HepG2 (cell line): Measurements from ENCODE around the gene MBOAT7. TPM values are rescaled to one million over a fixed set of nuclear protein-coding genes. Genes with fewer than 3 reads are reported as not detected.

ENCODE experiments used
- ATAC-seq: fragments of 200-7000 bp; cut with Tn5 transposase; 3 replicates; pipeline ENCODE4 v1.9.1; 2020; ENCODE audit warnings: mild to moderate bottlenecking, moderate library complexity
- Bru-seq: library from RNA; stranded (reverse); fragments of 400-500 nt; gene quantifications from one replicate; lab custom pipeline; 2021; lab: Mats Ljungman, UMichigan
- BruChase-seq, 2 experiments: library from RNA; stranded (reverse); fragments of 400-500 nt; gene quantifications; one replicate each; lab custom pipeline; 2021; lab: Mats Ljungman, UMichigan
- BruUV-seq: library from RNA; stranded (reverse); fragments of 400-500 nt; replicated peaks from 2 replicates; lab custom pipeline; 2021; lab: Mats Ljungman, UMichigan
- CTCF ChIA-PET: fragments of 300-600 bp; formaldehyde crosslinking; extraction: SDS; loops from one replicate; lab custom pipeline; 2021; ENCODE audit warnings: low total read pairs, inconsistent platforms, low intra/inter-chr PET ratio; lab: Yijun Ruan, JAX
- POLR2A ChIA-PET: fragments of 350-600 bp; sonication (Branson Sonifier 250); formaldehyde crosslinking; loops from one replicate; lab custom pipeline; 2020; ENCODE audit warnings: antibody characterized with exemption, inconsistent platforms; lab: Yijun Ruan, JAX
- DNase-seq: peaks from one replicate; pipeline ENCODE4 v3.0.0-alpha.2; 2015; ENCODE audit warnings: low spot score
- FAIRE-seq: peaks from 3 replicates; lab custom pipeline; 2011; peaks lifted over from hg19 to GRCh38; lab: Jason Lieb, UNC
- H2AFZ ChIP-seq: one replicate; pipeline ENCODE4 v1.6.1; 2011; ENCODE audit warnings: low read length, inconsistent platforms
- H3K27ac ChIP-seq: fragments of 300-600 bp; 3 replicates; pipeline ENCODE4 v1.8.0; 2011; ENCODE audit warnings: mixed run types, mild to moderate bottlenecking, mixed read lengths, low read length, inconsistent platforms; ENCODE audit not compliant: insufficient read depth; ENCODE audit errors: extremely low read length
- H3K27me3 ChIP-seq, 2 experiments: fragments of 200-600 bp in 1 of 2; 2 replicates in 1 of 2; 3 replicates in 1 of 2; pipeline versions ENCODE4 v1.6.0 to v1.8.0; 2011; ENCODE audit warnings: low read length in 2 of 2, mild to moderate bottlenecking in 2 of 2, moderate library complexity in 2 of 2, inconsistent platforms in 1 of 2; ENCODE audit not compliant: insufficient read depth in 2 of 2, control insufficient read depth in 1 of 2
- H3K36me3 ChIP-seq, 2 experiments: fragments of 200-600 bp in 1 of 2; replicated peaks in 1 of 2; 2 replicates in 1 of 2; 3 replicates in 1 of 2; pipeline versions ENCODE4 v1.5.1 to v1.8.0; 2011; ENCODE audit warnings: low read length in 2 of 2, inconsistent platforms in 1 of 2; ENCODE audit not compliant: insufficient read depth in 2 of 2, control insufficient read depth in 1 of 2
- H3K4me1 ChIP-seq: 2 replicates; pipeline ENCODE4 v1.5.1; 2012; ENCODE audit warnings: low read length, inconsistent platforms; ENCODE audit not compliant: insufficient read depth
- H3K4me2 ChIP-seq: 2 replicates; pipeline ENCODE4 v1.6.0; 2011; ENCODE audit warnings: low read depth, low read length, inconsistent platforms
- H3K4me3 ChIP-seq, 3 experiments: fragments of 200-600 bp in 1 of 3; sonication (generic), shearing (Covaris generic) in 1 of 3; replicated peaks in 1 of 3; 2 replicates each; pipeline ENCODE4 v1.5.1; 2011 to 2016; ENCODE audit warnings: low read length in 3 of 3, inconsistent platforms in 2 of 3, low read depth in 2 of 3, mild to moderate bottlenecking in 2 of 3, control low read depth in 1 of 3, mixed read lengths in 1 of 3; ENCODE audit not compliant: insufficient read depth in 1 of 3
- H3K79me2 ChIP-seq: one replicate; pipeline ENCODE4 v1.6.1; 2011; ENCODE audit warnings: low read length, inconsistent platforms; ENCODE audit not compliant: insufficient read depth
- H3K9ac ChIP-seq: 2 replicates; pipeline ENCODE4 v1.6.0; 2011; ENCODE audit warnings: mild to moderate bottlenecking, low read depth, low read length, inconsistent platforms; ENCODE audit not compliant: insufficient read depth
- H3K9me3 ChIP-seq: 2 replicates; pipeline ENCODE4 v1.5.1; 2012; ENCODE audit warnings: mild to moderate bottlenecking, low read length
- H4K20me1 ChIP-seq: 2 replicates; pipeline ENCODE4 v1.6.0; 2011; ENCODE audit warnings: inconsistent platforms, mild to moderate bottlenecking, low read length, moderate library complexity; ENCODE audit not compliant: insufficient read depth
- ATF4 ChIP-seq, 2 experiments: fragments of 450-650 bp in 1 of 2; sonication (generic) in 1 of 2; formaldehyde crosslinking; IDR thresholded peaks; 2 replicates each; pipeline versions ENCODE4 v1.5.0 to v1.8.0; 2020 to 2022; ENCODE audit warnings: mild to moderate bottlenecking in 1 of 2, missing genetic modification reagents in 1 of 2
- EED ChIP-seq: sonication (generic); formaldehyde crosslinking; IDR thresholded peaks from 2 replicates; pipeline ENCODE4 v1.5.0; 2020; ENCODE audit warnings: mild to moderate bottlenecking, missing genetic modification reagents
- ELF3 ChIP-seq: IDR thresholded peaks from 2 replicates; pipeline ENCODE4 v1.6.1; 2016; ENCODE audit warnings: missing genetic modification reagents, missing compliant biosample characterization
- GATAD1 ChIP-seq: IDR thresholded peaks from 2 replicates; pipeline ENCODE4 v1.6.1; 2016; ENCODE audit warnings: missing genetic modification reagents, missing compliant biosample characterization
- MAZ ChIP-seq, 2 experiments: sonication (generic) in 1 of 2; formaldehyde crosslinking in 1 of 2; IDR thresholded peaks; 2 replicates each; pipeline versions ENCODE4 v1.5.0 to v1.6.1; 2012 to 2020; ENCODE audit warnings: low read depth in 2 of 2, mild to moderate bottlenecking in 2 of 2, borderline replicate concordance in 1 of 2, improper control_type of control experiment in 1 of 2, low read length in 1 of 2, missing genetic modification reagents in 1 of 2, moderate library complexity in 1 of 2
- STAG1 ChIP-seq: sonication (generic); formaldehyde crosslinking; IDR thresholded peaks from 2 replicates; pipeline ENCODE4 v1.4.0; 2020; ENCODE audit warnings: missing genetic modification reagents
- ZNF567 ChIP-seq: sonication (generic); formaldehyde crosslinking; IDR thresholded peaks from 2 replicates; pipeline ENCODE4 v1.8.1; 2023; ENCODE audit warnings: mild to moderate bottlenecking, missing genetic modification reagents, borderline replicate concordance
- ZNF605 ChIP-seq: sonication (generic); formaldehyde crosslinking; IDR thresholded peaks from 2 replicates; pipeline ENCODE4 v1.8.0; 2022; ENCODE audit warnings: mild to moderate bottlenecking, missing genetic modification reagents
- WGBS: methylation state at CpG from one replicate; pipeline ENCODE4 v1.1.6; 2017; ENCODE audit warnings: low lambda C conversion rate; 5-methylcytosine and 5-hydroxymethylcytosine counted together
- in situ Hi-C: cut with HindIII; loops from 2 replicates; pipeline ENCODE4 v1.10.0; 2017; ENCODE audit warnings: low pct_unique_long_range_greater_than_20kb; ENCODE audit not compliant: extremely low pct_ligation_motif_present
- intact Hi-C: fragments of 100-400 bp; cut with micrococcal nuclease; formaldehyde crosslinking; loops from one replicate; pipeline ENCODE4 v1.10.0; 2022; ENCODE audit not compliant: unreplicated experiment
- long read RNA-seq, 2 experiments: library from RNA in 1 of 2; library from polyadenylated mRNA in 1 of 2; stranded (forward) in 1 of 2; unstranded in 1 of 2; transcript quantifications; one replicate each; pipeline ENCODE4 v2.0.0, GENCODE V29; 2019 to 2022
- polyA minus RNA-seq, 3 experiments: library from RNA; depleted of rRNA, polyadenylated mRNA; stranded (reverse); fragments of >200 nt; gene quantifications; 2 replicates each; pipeline ENCODE4 v1.2.3, GENCODE V29; 2011; ENCODE audit warnings: low replicate concordance in 1 of 3
- polyA plus RNA-seq, 8 experiments: library from polyadenylated mRNA; depleted of rRNA in 3 of 8; stranded (reverse) in 7 of 8; unstranded in 1 of 8; fragments of >200 nt; fragmentation: Illumina TruSeq in 4 of 8; extraction: Trizol in 4 of 8; gene quantifications; 2 replicates each; pipeline versions ENCODE4 v1.2.1 to v1.2.3, GENCODE V29; 2011 to 2016; ENCODE audit warnings: low read depth in 4 of 8, missing spikeins in 1 of 8, mixed read lengths in 1 of 8; ENCODE audit not compliant: insufficient read depth in 1 of 8
- total RNA-seq, 5 experiments: library from RNA; depleted of rRNA; stranded (reverse); fragments of >200 nt; fragmentation: Illumina TruSeq; extraction: Trizol; gene quantifications; 2 replicates each; pipeline ENCODE4 v1.2.3, GENCODE V29; 2016; ENCODE audit warnings: low read depth in 1 of 5
- TF ChIP-seq, protein P1 (sequence below): sonication (generic); formaldehyde crosslinking; IDR thresholded peaks from 2 replicates; pipeline ENCODE4 v1.4.0; 2020; ENCODE audit warnings: missing genetic modification reagents

Gene MBOAT7, protein sequence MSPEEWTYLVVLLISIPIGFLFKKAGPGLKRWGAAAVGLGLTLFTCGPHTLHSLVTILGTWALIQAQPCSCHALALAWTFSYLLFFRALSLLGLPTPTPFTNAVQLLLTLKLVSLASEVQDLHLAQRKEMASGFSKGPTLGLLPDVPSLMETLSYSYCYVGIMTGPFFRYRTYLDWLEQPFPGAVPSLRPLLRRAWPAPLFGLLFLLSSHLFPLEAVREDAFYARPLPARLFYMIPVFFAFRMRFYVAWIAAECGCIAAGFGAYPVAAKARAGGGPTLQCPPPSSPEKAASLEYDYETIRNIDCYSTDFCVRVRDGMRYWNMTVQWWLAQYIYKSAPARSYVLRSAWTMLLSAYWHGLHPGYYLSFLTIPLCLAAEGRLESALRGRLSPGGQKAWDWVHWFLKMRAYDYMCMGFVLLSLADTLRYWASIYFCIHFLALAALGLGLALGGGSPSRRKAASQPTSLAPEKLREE
- 9.0 and 22.2 TPM in 2 replicates for total RNA-seq (2016; rRNA removed; fragmentation: Illumina TruSeq; extraction: Trizol)
- 6.0 and 7.0 TPM in 2 replicates for total RNA-seq (2016; cell fraction: cytosol; rRNA removed; fragmentation: Illumina TruSeq; extraction: Trizol; ENCODE audit: low read depth)
- total RNA-seq (2016; cell fraction: insoluble cytoplasmic fraction; rRNA removed; fragmentation: Illumina TruSeq; extraction: Trizol): 9.8 and 24.6 TPM in 2 replicates
- 10.9 and 16.4 TPM in 2 replicates for total RNA-seq (2016; cell fraction: membrane; rRNA removed; fragmentation: Illumina TruSeq; extraction: Trizol)
- total RNA-seq (2016; cell fraction: nucleus; rRNA removed; fragmentation: Illumina TruSeq; extraction: Trizol): 22.1 and 22.7 TPM in 2 replicates
- 25.5 and 42.2 TPM in 2 replicates for polyA plus RNA-seq (2011; rRNA removed)
- 14.0 and 19.6 TPM in 2 replicates for polyA plus RNA-seq (2011; cell fraction: cytosol; rRNA removed)
- 62.9 and 70.0 TPM in 2 replicates for polyA plus RNA-seq (2011; cell fraction: nucleus; rRNA removed)
- 26.2 and 43.9 TPM in 2 replicates for polyA plus RNA-seq (2012)
- polyA plus RNA-seq (2016; cell fraction: cytosol; fragmentation: Illumina TruSeq; extraction: Trizol; ENCODE audit: low read depth): 5.9 and 6.3 TPM in 2 replicates
- polyA plus RNA-seq (2016; cell fraction: insoluble cytoplasmic fraction; fragmentation: Illumina TruSeq; extraction: Trizol; ENCODE audit: low read depth): 14.0 and 15.8 TPM in 2 replicates
- 15.2 and 15.3 TPM in 2 replicates for polyA plus RNA-seq (2016; cell fraction: membrane; fragmentation: Illumina TruSeq; extraction: Trizol; ENCODE audit: low read depth)
- polyA plus RNA-seq (2016; cell fraction: nucleus; fragmentation: Illumina TruSeq; extraction: Trizol; ENCODE audit: insufficient read depth, low read depth): 55.8 and 59.3 TPM in 2 replicates
- 43.8 and 78.6 TPM in 2 replicates for polyA minus RNA-seq (2011; rRNA and poly(A)+ RNA removed; ENCODE audit: low replicate concordance)
- 25.2 and 27.9 TPM in 2 replicates for polyA minus RNA-seq (2011; cell fraction: cytosol; rRNA and poly(A)+ RNA removed)
- 11.7 and 13.1 TPM in 2 replicates for polyA minus RNA-seq (2011; cell fraction: nucleus; rRNA and poly(A)+ RNA removed)
- percentile 56 among the genes with signal in this experiment for Bru-seq, nascent RNA
- BruChase-seq, experiment 1, labeled RNA remaining after a 6-hour chase: percentile 75 among the genes with signal in this experiment
- percentile 66 among the genes with signal in this experiment for BruChase-seq, experiment 2, labeled RNA remaining after a 2-hour chase
- long read RNA-seq, experiment 1, transcript MBOAT7-201 (8 exons, 2,529 nt): major isoform, 6 of 17 reads
- long read RNA-seq, experiment 1, partial matches to known transcripts: 2 of 17 reads
- long read RNA-seq, experiment 1, other reads (novel, unspliced or antisense): 4 of 17 reads
- long read RNA-seq, experiment 2, transcript MBOAT7-212 (2 exons, 3,039 nt): minor isoform, 13 of 181 reads
- long read RNA-seq, experiment 2, transcript MBOAT7-201 (8 exons, 2,529 nt): major isoform, 85 of 181 reads
- long read RNA-seq, experiment 2, partial matches to known transcripts: 28 of 181 reads
- long read RNA-seq, experiment 2, other reads (novel, unspliced or antisense): 52 of 181 reads

DNA sequence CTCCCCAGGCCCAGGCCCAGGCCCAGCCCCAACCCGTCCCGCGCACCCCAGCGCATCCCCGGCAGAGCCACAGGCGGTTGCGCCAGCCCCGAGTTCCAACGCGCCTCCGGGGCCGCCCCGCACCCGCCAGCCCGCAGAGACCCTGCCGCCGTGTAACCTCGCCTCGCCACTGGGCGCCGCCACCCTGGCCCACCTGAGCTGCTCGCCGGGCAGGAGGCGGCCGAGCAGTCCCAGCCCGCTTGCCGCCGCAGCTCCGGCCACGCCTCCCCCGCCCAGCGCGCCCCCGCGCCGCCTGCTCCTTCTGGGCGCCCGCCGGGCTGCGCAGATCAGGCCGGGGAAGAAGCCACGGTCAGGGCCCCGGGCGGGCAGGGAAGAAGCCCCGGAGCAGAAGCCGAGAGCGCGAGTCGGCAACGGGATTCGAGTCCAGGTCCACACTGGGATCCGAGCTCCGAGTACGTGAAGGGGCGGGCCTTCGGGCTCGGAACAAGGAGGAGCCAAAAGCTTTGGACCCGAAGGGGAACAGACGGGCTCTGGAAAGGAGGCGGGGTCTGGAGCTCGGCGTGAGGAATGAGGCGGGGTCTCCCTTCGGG, at the start of gene MBOAT7:
TSS of gene MBOAT7 (minus strand) at position 436 of the 590 bp plus-strand sequence. CDS start 1,072 bp downstream, outside the sequence.
- no peak for FAIRE-seq
- intact Hi-C loops: no loop called here
- no TSS peak for BruUV-seq
- Histone ChIP-seq H3K4me2 (peak within 1 kb of the TSS; percentile 95), H3K79me2 (peaks cover 28% of the 10 kb centered on the region), H3K4me3 (peak within 1 kb of the TSS; percentile 73 to 88 (median 74)), H3K9ac (peak within 1 kb of the TSS; percentile 92), H3K4me1 (peaks cover 40% of the 10 kb centered on the region), H3K36me3 (peaks cover 6 to 22% of the 10 kb centered on the region in 2 experiments; a peak in 4 of 5 replicates), H3K27ac (peak within 1 kb of the TSS; percentile 96), H3K27me3 (no peaks in the 10 kb centered on the region), H3K9me3 (no peaks in the 10 kb centered on the region), H2AFZ (no peak within 1 kb of the TSS), H4K20me1 (no peaks in the 10 kb centered on the region)
- peak; percentile 67 for ATAC-seq
- CTCF ChIA-PET: interaction anchor here (2.0 kb wide), 1 partner anchor 42 kb away, joined by 7 read pairs; no protein-coding TSS in a partner anchor
- no peak for DNase-seq
- POLR2A ChIA-PET: interaction anchor here (0.6 to 4.9 kb wide), 22 partner anchors 12 to 1465 kb away, joined by 3 to 306 read pairs (median 5); partner anchors contain the start of genes CNOT3, LENG1, LENG9 and MYADM
- WGBS: 0% methylated on average over 27 of the region's 64 CpGs
- in situ Hi-C loops: no loop called here
- TF ChIP-seq ATF4 (CRISPR knock-in tag; IDR thresholded peaks at IDR 0.05) (no peak), GATAD1 (no peak; the same call in 1 of the 2 replicates), MAZ (IDR thresholded peaks at IDR 0.05; ENCODE audit: borderline replicate concordance, low read depth, low read length) (no peak; the same call in 1 of the 2 replicates), MAZ (CRISPR knock-in tag; IDR thresholded peaks at IDR 0.05; ENCODE audit: low read depth) (peak; percentile 98), EED (no peak), ZNF567 (CRISPR knock-in tag) (0 out of 2 replicates have a peak, but pooled peaks have one; percentile 40), ELF3 (CRISPR knock-in tag) (peak; percentile 50; the same call in 1 of the 2 replicates), STAG1 (CRISPR knock-in tag) (peak; percentile 57), ZNF605 (CRISPR knock-in tag) (0 out of 2 replicates have a peak, but pooled peaks have one; percentile 54)
- TF ChIP-seq, protein P1, sequence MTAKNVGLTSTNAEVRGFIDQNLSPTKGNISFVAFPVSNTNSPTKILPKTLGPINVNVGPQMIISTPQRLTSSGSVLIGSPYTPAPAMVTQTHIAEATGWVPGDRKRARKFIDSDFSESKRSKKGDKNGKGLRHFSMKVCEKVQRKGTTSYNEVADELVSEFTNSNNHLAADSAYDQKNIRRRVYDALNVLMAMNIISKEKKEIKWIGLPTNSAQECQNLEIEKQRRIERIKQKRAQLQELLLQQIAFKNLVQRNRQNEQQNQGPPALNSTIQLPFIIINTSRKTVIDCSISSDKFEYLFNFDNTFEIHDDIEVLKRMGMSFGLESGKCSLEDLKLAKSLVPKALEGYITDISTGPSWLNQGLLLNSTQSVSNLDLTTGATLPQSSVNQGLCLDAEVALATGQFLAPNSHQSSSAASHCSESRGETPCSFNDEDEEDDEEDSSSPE (CRISPR knock-in tag): peak; percentile 63
